T-helper 22 cell (primary cell): ENCODE measurements around the gene RBBP9.
"Not testable (repeated sequence)": the region's sequence is repeated elsewhere in the genome, so short reads cannot be mapped to it uniquely, and the experiment has no call there.

Experiments
- DNase-seq: peaks from one replicate; pipeline ENCODE4 v3.0.0-alpha.2; 2020; ENCODE audit warnings: low read depth

RBBP9 gene

GRCh38 chr20:18496740-18497592 is at the start of gene RBBP9:
RBBP9 (minus strand) TSS chr20:18497225; CDS start chr20:18497167, 58 bp downstream.
- peak; percentile 48 for DNase-seq

GRCh38 chr20:18545566-18545965 is 48.5 kb upstream of the RBBP9 start:
- DNase-seq, result no peak

- no peak for DNase-seq
These were observed 46.9 kb upstream of the RBBP9 start for GRCh38 chr20:18543932-18544331.

GRCh38 chr20:18543216-18543615 is 46.2 kb upstream of the RBBP9 start:
- DNase-seq, result no peak

GRCh38 chr20:18541741-18542140 is 44.7 kb upstream of the RBBP9 start:
- DNase-seq, result no peak

- DNase-seq, result no peak
These were observed 40.6 kb upstream of the RBBP9 start for GRCh38 chr20:18537651-18538050.

GRCh38 chr20:18533978-18534644 is 37.1 kb upstream of the RBBP9 start:
- no peak for DNase-seq

- no peak for DNase-seq
These were observed 36.5 kb upstream of the RBBP9 start for GRCh38 chr20:18533491-18533890.

GRCh38 chr20:18532626-18533025 is 35.6 kb upstream of the RBBP9 start:
- no peak for DNase-seq

GRCh38 chr20:18529041-18529440 is 32.0 kb upstream of the RBBP9 start:
- DNase-seq, result no peak

- DNase-seq, result no peak
These were observed 30.8 kb upstream of the RBBP9 start for GRCh38 chr20:18527836-18528235.

GRCh38 chr20:18527339-18527738 is 30.3 kb upstream of the RBBP9 start:
- no peak for DNase-seq

- DNase-seq, result not testable (repeated sequence)
These were observed 29.7 kb upstream of the RBBP9 start for GRCh38 chr20:18526761-18527160.

GRCh38 chr20:18524646-18525045 is 27.6 kb upstream of the RBBP9 start:
- no peak for DNase-seq

- no peak for DNase-seq
These were observed 26.0 kb upstream of the RBBP9 start for GRCh38 chr20:18523066-18523465.

GRCh38 chr20:18522066-18522465 is 25.0 kb upstream of the RBBP9 start:
- DNase-seq, result not testable (repeated sequence)

GRCh38 chr20:18515973-18516372 is 18.9 kb upstream of the RBBP9 start:
- DNase-seq, result no peak

GRCh38 chr20:18514127-18514526 is 17.1 kb upstream of the RBBP9 start:
- DNase-seq, result no peak

GRCh38 chr20:18513208-18513607 is 16.2 kb upstream of the RBBP9 start:
- DNase-seq, result no peak

GRCh38 chr20:18511571-18511970 is 14.5 kb upstream of the RBBP9 start:
- no peak for DNase-seq

GRCh38 chr20:18507218-18508191 is 10.5 kb upstream of the RBBP9 start, which contains the start of gene SEC23B:
SEC23B (plus strand) TSS chr20:18507940; CDS start chr20:18510836, 2,896 bp downstream.
- peak; percentile 96 for DNase-seq

- DNase-seq, result no peak
These were observed 9.7 kb upstream of the RBBP9 start for GRCh38 chr20:18506744-18507143.
